Epithelial cell of esophagus (primary cell): ENCODE data around the gene POLR2H.

ENCODE experiments used
- DNase-seq: peaks from one replicate; pipeline ENCODE4 v3.0.0; 2010; ENCODE audit warnings: low read depth
- H3K4me3 ChIP-seq: 2 replicates; pipeline ENCODE4 v1.5.1; 2011; ENCODE audit warnings: mild to moderate bottlenecking, low read length, control low read depth
- CTCF ChIP-seq: IDR thresholded peaks from 2 replicates; pipeline ENCODE4 v1.5.1; 2011; ENCODE audit warnings: low read depth, mild to moderate bottlenecking, low read length, control low read depth, inconsistent platforms; ENCODE audit not compliant: insufficient read depth; ENCODE audit errors: missing control alignments

The POLR2H gene

DNA sequence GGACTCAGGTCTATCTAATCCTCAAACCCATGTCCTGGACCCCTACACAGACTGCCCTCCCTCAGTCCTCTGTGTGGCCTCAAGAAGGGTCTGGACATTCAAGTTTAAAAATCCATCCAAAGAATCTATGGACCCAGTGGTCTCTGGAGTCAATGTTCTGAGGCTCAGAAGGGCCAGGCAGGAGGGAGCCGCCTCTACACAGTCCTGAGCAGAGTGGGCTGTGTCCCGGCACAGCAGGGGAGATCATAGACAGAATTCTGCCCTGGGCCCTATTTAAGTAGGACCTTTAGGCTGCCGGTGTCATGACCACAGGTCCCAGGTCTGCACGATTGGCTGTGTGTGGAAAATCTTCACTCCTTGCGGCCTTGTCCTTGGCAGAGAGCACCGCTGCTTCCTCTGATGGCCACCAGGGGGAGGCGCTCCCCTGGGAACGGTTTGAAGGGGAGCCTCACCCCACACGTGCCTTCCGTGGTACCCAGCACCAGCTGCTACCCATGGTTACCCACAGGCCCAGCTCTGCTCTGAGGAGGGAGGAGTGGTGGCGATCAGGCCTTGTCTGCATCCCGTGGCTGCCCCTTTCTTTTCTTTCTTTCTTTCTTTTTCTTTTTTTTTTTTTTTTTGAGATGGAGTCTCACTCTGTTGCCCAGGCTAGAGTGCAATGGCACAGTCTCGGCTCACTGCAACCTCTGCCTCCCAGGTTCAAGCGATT, 56.3 kb downstream of the POLR2H start:
- no peak overlapping the region for H3K4me3 ChIP-seq
- peak; percentile 73 for DNase-seq
- peak; percentile 95 for TF ChIP-seq CTCF
